NB4 (cell line): ENCODE measurements around the gene PHF21B.

Experiments
- POLR2A ChIP-seq: IDR thresholded peaks from 2 replicates; pipeline ENCODE4 v1.6.1; 2011; ENCODE audit warnings: mild to moderate bottlenecking; ENCODE audit not compliant: insufficient read length; ENCODE audit errors: extremely low read depth
- TF ChIP-seq, protein P1 (sequence below): IDR thresholded peaks from 2 replicates; pipeline ENCODE4 v1.6.1; 2011; ENCODE audit warnings: low read depth, low read length
- TF ChIP-seq, protein P2 (sequence below): IDR thresholded peaks from one replicate; pipeline ENCODE4 v1.5.1; 2012; ENCODE audit warnings: low read depth, low read length

DNA sequence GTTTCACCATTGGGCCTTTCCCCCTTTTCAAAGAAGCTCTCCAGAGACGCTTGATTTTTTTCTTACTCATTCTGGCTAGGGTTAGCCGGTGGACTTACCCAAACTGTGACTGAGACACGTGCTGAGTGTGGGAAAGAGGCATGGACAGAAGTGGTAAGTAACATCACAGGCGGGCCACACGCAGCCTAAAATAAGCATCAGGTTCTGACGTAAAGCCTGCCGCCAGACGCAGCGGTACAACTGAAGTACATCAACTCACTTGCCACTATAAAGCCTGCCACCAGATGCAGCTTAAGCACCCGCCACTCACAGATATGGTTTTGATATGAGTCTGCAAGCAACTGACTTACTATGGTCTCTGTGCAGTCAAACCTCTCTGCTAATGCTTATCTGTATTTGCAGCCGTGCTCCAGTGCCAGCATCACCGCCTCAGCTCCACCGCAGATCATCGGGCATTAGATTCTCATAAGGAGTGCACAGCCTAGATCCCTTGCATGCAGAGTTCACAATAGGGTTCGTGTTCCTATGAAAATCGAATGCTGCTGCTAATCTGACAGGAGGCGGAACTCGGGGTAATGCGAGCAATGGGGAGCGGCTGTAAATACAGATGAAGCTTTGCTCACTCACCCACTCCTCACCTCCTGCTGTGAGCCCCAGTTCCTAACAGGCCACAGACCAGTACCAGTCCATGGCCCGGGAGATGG lies 58.8 kb downstream of the PHF21B start:
- TF ChIP-seq, protein P1, sequence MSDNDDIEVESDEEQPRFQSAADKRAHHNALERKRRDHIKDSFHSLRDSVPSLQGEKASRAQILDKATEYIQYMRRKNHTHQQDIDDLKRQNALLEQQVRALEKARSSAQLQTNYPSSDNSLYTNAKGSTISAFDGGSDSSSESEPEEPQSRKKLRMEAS: no peak
- TF ChIP-seq, protein P2, sequence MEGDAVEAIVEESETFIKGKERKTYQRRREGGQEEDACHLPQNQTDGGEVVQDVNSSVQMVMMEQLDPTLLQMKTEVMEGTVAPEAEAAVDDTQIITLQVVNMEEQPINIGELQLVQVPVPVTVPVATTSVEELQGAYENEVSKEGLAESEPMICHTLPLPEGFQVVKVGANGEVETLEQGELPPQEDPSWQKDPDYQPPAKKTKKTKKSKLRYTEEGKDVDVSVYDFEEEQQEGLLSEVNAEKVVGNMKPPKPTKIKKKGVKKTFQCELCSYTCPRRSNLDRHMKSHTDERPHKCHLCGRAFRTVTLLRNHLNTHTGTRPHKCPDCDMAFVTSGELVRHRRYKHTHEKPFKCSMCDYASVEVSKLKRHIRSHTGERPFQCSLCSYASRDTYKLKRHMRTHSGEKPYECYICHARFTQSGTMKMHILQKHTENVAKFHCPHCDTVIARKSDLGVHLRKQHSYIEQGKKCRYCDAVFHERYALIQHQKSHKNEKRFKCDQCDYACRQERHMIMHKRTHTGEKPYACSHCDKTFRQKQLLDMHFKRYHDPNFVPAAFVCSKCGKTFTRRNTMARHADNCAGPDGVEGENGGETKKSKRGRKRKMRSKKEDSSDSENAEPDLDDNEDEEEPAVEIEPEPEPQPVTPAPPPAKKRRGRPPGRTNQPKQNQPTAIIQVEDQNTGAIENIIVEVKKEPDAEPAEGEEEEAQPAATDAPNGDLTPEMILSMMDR: no peak
- TF ChIP-seq POLR2A: no peak
